Panc1 (cell line): ENCODE results near the gene RASSF7. TPM values are rescaled to one million over a fixed set of nuclear protein-coding genes. Genes with fewer than 3 reads are reported as not detected.

Experiments used
- ATAC-seq: fragments of 200-7000 bp; cut with Tn5 transposase; 2 replicates; pipeline ENCODE4 v1.9.1; 2020; ENCODE audit warnings: mild to moderate bottlenecking, moderate library complexity
- BruUV-seq: library from RNA; stranded (reverse); fragments of 400-500 nt; replicated peaks from 2 replicates; lab custom pipeline; 2021; lab: Mats Ljungman, UMichigan
- CTCF ChIA-PET: fragments of 300-600 bp; sonication (Branson Sonifier 250); formaldehyde crosslinking; loops from one replicate; lab custom pipeline; 2022; ENCODE audit warnings: antibody characterized with exemption; lab: Charles Lee
- POLR2A ChIA-PET: fragments of 300-600 bp; sonication (Branson Sonifier 250); formaldehyde crosslinking; loops from one replicate; lab custom pipeline; 2022; ENCODE audit warnings: antibody characterized with exemption; lab: Charles Lee
- DNase-seq: peaks from one replicate; pipeline ENCODE4 v3.0.0-alpha.2; 2010; ENCODE audit warnings: low read depth, low spot score
- H3K27ac ChIP-seq: 2 replicates; pipeline ENCODE4 v1.5.1; 2011; ENCODE audit warnings: mild to moderate bottlenecking, low read length, inconsistent platforms
- H3K27me3 ChIP-seq: fragments of 200-500 bp; sonication (Bioruptor generic); 2 replicates; pipeline ENCODE4 v1.6.0; 2014; ENCODE audit warnings: low read length, inconsistent platforms; ENCODE audit not compliant: control insufficient read depth, insufficient read depth
- H3K36me3 ChIP-seq: fragments of 200-500 bp; sonication (Bioruptor generic); 2 replicates; pipeline ENCODE4 v1.5.1; 2014; ENCODE audit warnings: inconsistent platforms, mild to moderate bottlenecking, low read length, moderate library complexity; ENCODE audit not compliant: control insufficient read depth, insufficient read depth
- H3K4me1 ChIP-seq: 2 replicates; pipeline ENCODE4 v1.5.1; 2011; ENCODE audit warnings: inconsistent platforms, mild to moderate bottlenecking, low read length, moderate library complexity; ENCODE audit not compliant: control insufficient read depth, insufficient read depth
- H3K4me3 ChIP-seq, 2 experiments: 2 replicates each; pipeline ENCODE4 v1.5.1; 2011 to 2012; ENCODE audit warnings: low read depth in 2 of 2, low read length in 2 of 2, mild to moderate bottlenecking in 2 of 2, inconsistent platforms in 1 of 2, moderate library complexity in 1 of 2
- H3K9me3 ChIP-seq: fragments of 200-500 bp; sonication (Bioruptor generic); 2 replicates; pipeline ENCODE4 v1.5.1; 2014; ENCODE audit warnings: low read depth, mild to moderate bottlenecking, inconsistent platforms, low read length, moderate library complexity; ENCODE audit not compliant: control insufficient read depth, insufficient read depth
- CTCF ChIP-seq: fragments of 450-650 bp; IDR thresholded peaks from 2 replicates; pipeline ENCODE4 v1.5.1; 2017; ENCODE audit warnings: mild to moderate bottlenecking
- POLR2AphosphoS5 ChIP-seq: IDR thresholded peaks from 2 replicates; pipeline ENCODE4 v1.6.1; 2012; ENCODE audit warnings: mild to moderate bottlenecking, low read depth, low read length, moderate library complexity
- REST ChIP-seq, 2 experiments: IDR thresholded peaks; 2 replicates each; pipeline ENCODE4 v1.6.1; 2011 to 2012; ENCODE audit warnings: low read depth in 2 of 2, control low read depth in 1 of 2, low read length in 1 of 2, mild to moderate bottlenecking in 1 of 2, moderate library complexity in 1 of 2; ENCODE audit not compliant: insufficient read depth in 1 of 2
- SIN3A ChIP-seq: IDR thresholded peaks from 2 replicates; pipeline ENCODE4 v1.6.1; 2012; ENCODE audit warnings: low read depth, mild to moderate bottlenecking, low read length, moderate library complexity, borderline replicate concordance; ENCODE audit not compliant: insufficient read depth
- TCF7L2 ChIP-seq: IDR thresholded peaks from 2 replicates; pipeline ENCODE4 v1.6.1; 2011; ENCODE audit warnings: mild to moderate bottlenecking, low read depth, low read length, inconsistent platforms
- in situ Hi-C: cut with HindIII; loops from 2 replicates; pipeline ENCODE4 v1.10.0; 2016; ENCODE audit warnings: low sequenced_read_pairs, low pct_unique_long_range_greater_than_20kb
- intact Hi-C: fragments of 100-400 bp; cut with micrococcal nuclease; formaldehyde crosslinking; loops from one replicate; pipeline ENCODE4 v1.10.0; 2022; ENCODE audit not compliant: unreplicated experiment
- total RNA-seq: library from RNA; stranded (reverse); gene quantifications from one replicate; pipeline ENCODE4 v1.2.1, GENCODE V29; 2021; ENCODE audit not compliant: unreplicated experiment

RASSF7 gene
- total RNA-seq, 1 experiment from 2014 or later: 81.8 TPM

- no TSS peak for BruUV-seq
These were observed 27.7 kb upstream of the RASSF7 start for GRCh38 chr11:532986-533585.

More at GRCh38 chr11:532986-533585, 27.7 kb upstream of the RASSF7 start:
- ATAC-seq: no peak
- intact Hi-C loops (no loop called here), in situ Hi-C loops (no loop called here)
- TF ChIP-seq CTCF (no peak), POLR2AphosphoS5 (no peak; the same call in 1 of the 2 replicates), SIN3A (no peak), REST (IDR thresholded peaks at IDR 0.05; ENCODE audit: insufficient read depth in 1 of 2, low read depth in 2 of 2, low read length in 1 of 2) (no peak), TCF7L2 (no peak)
- no peak overlapping the region for H3K27ac ChIP-seq
- POLR2A ChIA-PET: interaction anchor here (0.6 to 1.0 kb wide), 2 partner anchors 12 to 227 kb away, joined by 3 to 8 read pairs; no protein-coding TSS in a partner anchor
- peaks cover 29% of the 10 kb centered on the region for H3K4me1 ChIP-seq
- H3K27me3 ChIP-seq: no peaks in the 10 kb centered on the region
- no peak for DNase-seq
- H3K9me3 ChIP-seq: no peaks in the 10 kb centered on the region
- CTCF ChIA-PET: interaction anchor here (0.6 kb wide), 1 partner anchor 32 kb away, joined by 4 read pairs; no protein-coding TSS in a partner anchor
- no peak overlapping the region for H3K4me3 ChIP-seq
- H3K36me3 ChIP-seq: peaks cover 3% of the 10 kb centered on the region; the same call in 1 of the 2 replicates
